ENCODE data around the gene ACAA2.

GRCh38 chr18:49849331-49850217 is 36.2 kb upstream of the ACAA2 start:
- TF ChIP-seq EZH2 (IDR thresholded peaks at IDR 0.05; ENCODE audit: low read depth) (no peak), CTCF (conservative IDR thresholded peaks at IDR 0.05) (no peak)

All from PC-9 (cell line).